Measurements from ENCODE around the gene CYP3A7.
"Not testable (repeated sequence)": the region's sequence is repeated elsewhere in the genome, so short reads cannot be mapped to it uniquely, and the experiment has no call there.

The CYP3A7 gene

DNA sequence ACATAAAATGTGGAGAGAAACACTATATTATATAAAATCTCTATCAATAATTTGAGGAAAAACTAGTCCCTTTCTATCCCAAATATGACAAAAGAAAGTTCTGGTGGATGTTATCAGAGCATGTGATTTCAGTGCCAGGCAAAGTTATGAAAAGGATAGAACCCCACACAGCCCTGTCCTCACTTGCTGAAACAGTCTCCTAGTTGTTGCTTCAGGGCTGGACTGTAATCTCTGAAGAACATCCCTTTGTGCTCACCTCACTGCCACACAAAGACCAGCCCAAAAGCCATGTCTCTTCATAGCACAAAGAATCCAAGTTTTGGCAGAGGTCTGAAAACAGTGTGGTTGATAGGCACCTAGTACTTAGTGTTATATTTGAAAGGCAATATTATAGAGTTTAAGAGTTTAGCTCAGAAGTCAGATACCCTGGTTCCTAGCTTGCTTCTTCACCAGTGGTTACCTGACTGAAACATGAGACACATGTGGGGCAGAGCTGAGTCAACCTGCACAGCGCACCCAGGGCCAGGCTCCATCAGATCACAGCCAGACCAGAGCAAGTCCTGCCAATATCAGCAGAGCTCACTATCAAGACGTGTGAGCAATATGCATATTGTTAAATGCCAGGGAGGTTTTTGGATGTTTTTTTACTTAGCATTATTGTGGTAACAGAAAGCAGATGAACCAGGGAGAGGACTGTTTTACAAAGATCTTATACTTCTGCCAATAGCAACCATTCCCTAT, 25.0 kb downstream of the CYP3A7 start:
- in situ Hi-C loops (cut with HindIII; ENCODE audit: low sequenced_read_pairs): no loop called here

DNA sequence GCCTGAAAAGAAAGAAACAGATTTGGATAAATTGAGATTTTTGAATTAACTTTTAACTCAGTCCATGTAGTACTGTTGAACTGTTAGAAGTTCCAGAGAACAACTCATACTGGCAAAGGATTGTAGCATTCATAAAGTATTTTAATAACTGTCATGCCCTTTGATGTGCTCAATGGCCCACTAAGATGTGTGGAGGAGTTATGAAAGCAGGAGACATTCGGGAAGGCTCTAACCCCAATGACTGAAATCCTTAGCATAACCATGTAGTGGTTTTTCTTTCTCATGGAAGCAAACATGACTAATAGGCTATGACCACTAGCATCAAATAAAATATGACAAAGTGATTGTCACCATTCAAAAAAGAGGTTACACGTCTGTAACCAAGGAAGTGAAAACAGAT, 25.7 kb downstream of the CYP3A7 start:
- in situ Hi-C loops (cut with HindIII; ENCODE audit: low sequenced_read_pairs): no loop called here

DNA sequence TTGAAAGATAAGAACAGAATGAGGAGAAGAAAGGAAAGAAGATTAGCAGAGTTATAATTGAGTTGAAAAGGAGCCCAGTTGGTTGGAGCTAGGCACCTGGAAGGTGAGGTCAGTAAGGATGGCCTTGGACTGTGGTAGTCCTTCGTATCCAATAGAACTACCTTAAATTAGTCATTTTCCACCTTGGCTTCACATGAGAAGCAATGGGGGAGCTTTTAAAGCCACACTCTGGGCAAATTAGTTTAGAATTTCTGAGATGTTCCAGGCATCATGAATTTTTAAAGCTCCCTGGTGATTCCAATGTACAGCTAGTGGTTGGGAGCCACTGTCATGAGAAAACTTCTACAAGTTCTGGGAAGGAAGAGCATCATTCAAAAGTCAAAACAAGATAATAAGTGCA, 27.9 kb downstream of the CYP3A7 start:
- in situ Hi-C loops (cut with HindIII; ENCODE audit: low sequenced_read_pairs): no loop called here

DNA sequence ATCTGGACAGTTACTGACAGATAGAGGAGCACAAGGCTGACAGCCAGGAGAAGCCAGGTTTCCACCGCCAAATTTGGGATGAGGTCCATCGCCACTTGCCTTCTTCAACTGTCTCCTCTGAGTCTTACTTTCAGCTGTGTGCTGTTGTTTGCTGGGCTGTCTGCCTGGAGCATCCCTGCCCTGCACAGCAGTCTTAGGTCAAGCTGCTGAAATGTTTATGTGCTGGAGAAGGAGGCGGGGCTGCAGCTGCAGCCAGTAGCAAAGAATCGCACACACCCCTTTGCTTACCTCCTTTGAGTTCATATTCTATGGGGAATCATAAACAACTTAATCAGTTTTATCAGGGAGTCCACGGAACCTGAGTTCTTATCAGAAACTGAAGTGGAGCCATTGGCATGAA, 35.0 kb downstream of the CYP3A7 start:
- in situ Hi-C loops (cut with HindIII; ENCODE audit: low sequenced_read_pairs): no loop called here

DNA sequence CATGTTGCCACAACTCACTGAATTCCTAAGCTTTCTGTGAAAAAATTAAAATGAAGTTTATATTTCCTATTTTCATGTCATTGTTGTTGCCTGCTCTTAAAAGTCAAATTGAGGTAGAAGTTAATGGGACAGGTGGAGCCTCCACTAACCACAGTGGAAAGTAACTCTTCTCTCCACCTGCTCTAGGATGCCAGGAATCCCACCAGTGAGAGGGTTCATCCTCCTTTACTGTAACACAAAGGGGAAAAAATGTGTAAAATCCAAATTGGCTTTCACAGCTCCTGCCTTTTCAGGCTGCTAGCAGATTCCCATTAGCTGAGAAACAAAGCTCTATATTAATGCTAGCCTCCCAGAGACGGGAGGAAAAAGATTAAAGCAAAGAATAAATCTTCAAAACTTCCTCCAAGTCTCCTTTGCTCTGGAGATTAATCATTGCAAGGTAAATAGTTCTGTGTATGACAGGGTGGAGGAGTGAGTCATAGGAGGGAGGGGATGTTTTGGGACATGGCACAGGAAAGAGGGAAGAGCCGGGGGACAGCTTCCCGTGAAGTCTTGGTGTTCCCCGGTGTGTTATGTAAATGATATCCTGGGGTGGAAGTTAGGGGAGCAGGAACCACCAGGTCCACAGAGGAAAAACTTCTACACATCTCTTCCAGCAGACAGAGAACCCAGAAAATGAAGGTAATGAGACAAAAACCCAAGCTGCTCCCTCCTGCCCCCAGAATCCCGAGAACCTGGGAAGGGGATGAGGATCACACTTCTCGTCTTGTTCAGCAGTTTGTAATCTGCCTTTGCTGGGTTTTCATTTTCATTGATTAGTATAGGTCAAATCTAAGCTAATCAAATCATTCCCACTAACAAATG, 35.9 kb downstream of the CYP3A7 start:
- in situ Hi-C loops (cut with HindIII; ENCODE audit: low sequenced_read_pairs): not testable (repeated sequence)

DNA sequence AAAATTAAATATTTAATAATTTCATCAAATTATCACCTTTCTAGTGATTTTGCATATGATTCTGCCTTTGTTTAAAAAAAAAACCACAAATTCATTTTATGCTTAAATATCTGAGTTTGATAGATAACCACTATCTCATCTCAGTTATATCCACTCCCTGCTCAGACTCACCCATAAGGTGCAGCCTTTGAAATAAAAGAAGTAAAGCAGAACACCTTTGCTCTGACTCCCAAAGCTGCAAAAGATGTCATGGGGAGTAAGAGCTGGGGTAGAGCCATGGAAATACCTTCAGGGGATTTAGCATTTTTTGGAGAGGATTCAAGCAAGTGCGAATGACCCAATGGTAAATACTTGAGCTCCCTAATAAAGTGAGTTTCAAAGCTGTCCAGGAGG, 40.1 kb downstream of the CYP3A7 start:
- in situ Hi-C loops (cut with HindIII; ENCODE audit: low sequenced_read_pairs): no loop called here

DNA sequence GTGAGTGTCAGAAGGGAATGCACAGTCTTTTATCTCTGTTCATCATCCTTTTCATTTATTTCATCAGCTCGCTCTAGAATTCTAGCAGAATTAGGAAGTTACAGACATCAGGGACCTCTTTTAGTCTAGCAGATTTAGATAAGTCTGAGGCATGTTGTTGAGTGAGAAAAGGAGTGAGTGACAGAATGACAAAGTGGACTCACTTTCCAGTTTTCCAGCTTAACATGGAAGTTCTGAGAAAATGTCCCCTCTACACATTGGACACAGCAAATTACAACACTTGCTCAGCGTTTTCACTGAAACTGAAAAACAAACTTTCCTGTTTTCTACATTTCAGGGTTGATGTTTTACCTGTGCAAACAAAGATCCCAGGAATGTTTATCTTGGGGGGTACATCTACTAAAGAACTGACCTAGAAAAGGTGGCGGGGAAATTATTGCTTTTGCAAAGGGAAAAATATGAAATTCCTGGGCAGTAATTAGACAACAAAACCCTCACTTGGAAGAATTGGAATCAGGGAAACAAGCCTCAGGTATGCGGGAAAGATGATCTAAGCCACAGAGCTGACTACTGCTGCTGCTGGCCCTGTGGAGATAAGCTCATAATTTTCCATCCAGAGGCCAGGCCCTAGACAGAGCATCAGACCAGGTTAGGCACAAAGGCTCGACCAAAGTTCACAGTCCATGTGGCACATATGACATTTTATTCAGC, 40.6 kb downstream of the CYP3A7 start:
- in situ Hi-C loops (cut with HindIII; ENCODE audit: low sequenced_read_pairs): no loop called here

DNA sequence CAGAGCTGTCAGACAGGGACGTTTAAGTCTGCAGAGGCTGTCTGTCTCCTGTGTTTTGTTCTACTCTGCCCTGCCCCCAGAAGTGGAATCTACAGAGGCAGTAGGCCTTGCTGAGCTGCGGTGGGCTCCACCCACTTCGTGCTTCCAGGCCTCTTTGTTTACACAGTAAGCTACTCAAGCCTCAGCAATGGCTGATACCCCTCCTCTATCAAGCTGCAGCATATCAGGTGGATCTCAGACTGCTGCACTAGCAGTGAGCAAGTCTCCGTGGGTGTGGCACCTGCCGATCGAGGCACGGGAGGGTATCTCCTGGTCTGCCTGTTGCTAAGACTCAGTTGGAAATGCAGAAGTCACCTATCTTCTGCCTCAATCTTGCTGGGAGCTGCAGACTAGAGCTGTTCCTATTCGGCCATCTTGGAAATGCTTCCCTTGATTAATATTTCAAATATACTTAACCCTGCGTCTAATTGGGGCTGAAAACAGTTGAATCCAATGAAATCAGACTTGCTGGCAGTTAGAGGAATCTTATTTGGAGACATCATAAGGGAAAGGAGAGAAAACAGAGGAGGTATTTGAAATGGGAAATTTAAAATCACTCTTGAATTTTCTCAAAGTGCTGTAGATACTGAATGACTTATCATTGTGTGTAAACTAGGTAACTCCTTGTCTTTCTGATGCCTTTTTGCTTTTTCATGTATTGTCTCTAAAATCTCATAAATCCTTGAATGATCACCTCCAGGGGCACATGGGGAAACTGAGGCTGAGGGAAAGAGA, 41.4 kb downstream of the CYP3A7 start:
- in situ Hi-C loops (cut with HindIII; ENCODE audit: low sequenced_read_pairs): no loop called here

DNA sequence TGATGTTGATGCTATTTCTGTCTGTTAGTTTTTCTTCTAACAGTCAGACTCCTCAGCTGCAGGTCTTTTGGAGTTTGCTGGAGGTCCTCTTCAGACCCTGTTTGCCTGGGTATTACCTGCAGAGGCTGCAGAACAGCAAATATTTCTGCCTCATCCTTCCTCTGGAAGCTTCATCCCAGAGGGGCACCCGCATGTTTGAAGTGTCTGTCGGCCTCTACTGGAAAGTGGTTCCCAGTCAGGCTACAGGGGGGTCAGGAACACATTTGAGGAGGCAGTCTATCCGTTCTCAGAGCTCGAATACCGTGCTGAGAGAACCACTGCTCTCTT, 41.9 kb downstream of the CYP3A7 start:
- in situ Hi-C loops (cut with HindIII; ENCODE audit: low sequenced_read_pairs): no loop called here

DNA sequence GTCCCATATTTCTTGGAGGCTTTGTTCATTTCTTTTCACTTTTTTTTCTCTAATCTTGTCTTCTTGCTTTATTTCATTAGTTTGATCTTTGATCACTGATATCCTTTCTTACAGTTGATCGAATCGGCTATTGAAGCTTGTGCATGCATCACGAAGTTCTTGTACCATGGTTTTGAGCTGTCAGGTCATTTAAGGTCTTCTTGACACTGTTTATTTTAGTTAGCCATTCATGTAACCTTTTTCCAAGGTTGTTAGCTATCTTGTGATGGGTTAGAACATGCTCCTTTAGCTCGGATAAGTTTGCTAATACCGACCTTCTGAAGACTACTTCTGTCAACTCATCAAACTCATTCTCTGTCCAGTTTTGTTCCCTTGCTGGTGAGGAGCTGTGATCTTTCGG, 42.4 kb downstream of the CYP3A7 start:
- in situ Hi-C loops (cut with HindIII; ENCODE audit: low sequenced_read_pairs): not testable (repeated sequence)

DNA sequence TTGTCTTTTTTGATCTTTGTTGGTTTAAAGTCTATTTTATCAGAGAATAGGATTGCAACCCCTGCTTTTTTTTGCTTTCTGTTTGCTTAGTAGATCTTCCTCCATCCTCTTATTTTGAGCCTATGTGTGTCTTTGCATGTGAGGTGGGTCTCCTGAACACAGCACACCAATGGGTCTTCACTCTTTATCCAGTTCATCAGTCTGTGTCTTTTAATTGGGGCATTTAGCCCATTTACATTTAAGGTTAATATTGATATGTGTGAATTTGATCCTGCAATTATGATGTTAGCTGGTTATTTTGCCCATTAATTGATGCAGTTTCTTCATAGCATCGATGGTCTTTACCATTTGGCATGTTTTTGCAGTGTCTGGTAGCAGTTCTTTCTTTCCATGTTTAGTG, 43.3 kb downstream of the CYP3A7 start:
- in situ Hi-C loops (cut with HindIII; ENCODE audit: low sequenced_read_pairs): not testable (repeated sequence)

DNA sequence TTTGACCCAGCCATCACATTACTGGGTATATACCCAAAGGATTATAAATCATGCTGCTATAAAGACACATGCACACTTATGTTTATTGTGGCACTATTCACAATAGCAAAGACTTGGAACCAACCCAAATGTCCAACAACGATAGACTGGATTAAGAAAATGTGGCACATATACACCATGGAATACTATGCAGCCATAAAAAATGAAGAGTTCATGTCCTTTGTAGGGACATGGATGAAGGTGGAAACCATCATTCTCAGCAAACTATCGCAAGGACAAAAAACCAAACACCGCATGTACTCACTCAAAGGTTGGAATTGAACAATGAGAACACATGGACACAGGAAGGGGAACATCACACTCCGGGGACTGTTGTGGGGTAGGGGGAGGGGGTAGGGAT, 44.1 kb downstream of the CYP3A7 start:
- in situ Hi-C loops (cut with HindIII; ENCODE audit: low sequenced_read_pairs): not testable (repeated sequence)

DNA sequence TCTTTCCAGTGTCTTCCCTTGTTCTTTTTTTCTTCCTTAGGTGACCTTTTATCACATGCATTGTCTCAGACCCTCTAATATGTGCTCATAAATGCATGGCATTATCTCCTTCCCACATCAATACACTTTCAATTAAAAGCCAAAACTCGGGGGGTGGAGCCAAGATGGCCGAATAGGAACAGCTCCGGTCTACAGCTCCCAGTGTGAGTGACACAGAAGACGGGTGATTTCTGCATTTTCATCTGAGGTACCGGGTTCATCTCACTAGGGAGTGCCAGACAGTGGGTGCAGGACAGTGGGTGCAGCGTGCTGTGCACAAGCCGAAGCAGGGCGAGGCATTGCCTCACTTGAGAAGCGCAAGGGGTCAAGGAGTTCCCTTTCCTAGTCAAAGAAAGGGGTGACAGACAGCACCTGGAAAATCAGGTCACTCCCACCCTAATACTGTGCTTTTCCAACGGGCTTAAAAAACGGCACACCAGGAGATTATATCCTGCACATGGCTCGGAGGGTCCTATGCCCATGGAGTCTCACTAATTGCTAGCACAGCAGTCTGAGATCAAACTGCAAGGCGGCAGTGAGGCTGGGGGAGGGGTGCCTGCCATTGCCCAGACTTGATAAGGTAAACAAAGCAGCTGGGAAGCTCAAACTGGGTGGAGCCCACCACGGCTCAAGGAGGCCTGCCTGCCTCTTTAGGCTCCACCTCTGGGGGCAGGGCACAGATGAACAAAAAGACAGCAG, 49.0 kb downstream of the CYP3A7 start:
- in situ Hi-C loops (cut with HindIII; ENCODE audit: low sequenced_read_pairs): not testable (repeated sequence)

DNA sequence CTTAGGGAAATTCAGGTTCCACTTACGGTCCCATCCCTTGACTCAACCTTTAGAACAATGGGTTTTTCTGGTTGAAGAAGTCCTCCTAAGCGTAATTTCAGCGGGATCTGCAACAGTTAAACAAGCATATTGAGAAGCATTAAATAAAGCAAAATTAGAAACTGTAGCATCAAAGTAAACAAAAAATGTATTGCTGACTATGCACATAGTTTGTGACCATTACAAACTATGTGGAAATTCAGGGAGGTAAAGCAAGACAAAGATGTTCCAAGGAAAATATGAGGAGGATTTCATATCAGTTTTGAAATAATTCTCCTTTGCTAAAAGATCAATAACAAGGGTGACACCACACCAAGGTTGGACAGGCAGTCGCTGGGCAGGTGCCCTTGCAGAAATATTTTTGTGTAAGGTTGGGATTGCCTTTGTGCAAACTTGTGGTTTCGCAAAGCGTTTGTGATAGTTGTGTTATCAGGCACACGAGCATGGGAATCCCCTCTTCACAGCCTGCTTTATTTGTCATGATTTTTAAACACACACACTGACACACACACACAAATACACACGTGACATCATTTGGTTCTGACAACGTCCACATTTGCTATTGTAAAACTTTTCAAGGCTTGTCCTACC, 49.8 kb downstream of the CYP3A7 start:
- in situ Hi-C loops (cut with HindIII; ENCODE audit: low sequenced_read_pairs): no loop called here

DNA sequence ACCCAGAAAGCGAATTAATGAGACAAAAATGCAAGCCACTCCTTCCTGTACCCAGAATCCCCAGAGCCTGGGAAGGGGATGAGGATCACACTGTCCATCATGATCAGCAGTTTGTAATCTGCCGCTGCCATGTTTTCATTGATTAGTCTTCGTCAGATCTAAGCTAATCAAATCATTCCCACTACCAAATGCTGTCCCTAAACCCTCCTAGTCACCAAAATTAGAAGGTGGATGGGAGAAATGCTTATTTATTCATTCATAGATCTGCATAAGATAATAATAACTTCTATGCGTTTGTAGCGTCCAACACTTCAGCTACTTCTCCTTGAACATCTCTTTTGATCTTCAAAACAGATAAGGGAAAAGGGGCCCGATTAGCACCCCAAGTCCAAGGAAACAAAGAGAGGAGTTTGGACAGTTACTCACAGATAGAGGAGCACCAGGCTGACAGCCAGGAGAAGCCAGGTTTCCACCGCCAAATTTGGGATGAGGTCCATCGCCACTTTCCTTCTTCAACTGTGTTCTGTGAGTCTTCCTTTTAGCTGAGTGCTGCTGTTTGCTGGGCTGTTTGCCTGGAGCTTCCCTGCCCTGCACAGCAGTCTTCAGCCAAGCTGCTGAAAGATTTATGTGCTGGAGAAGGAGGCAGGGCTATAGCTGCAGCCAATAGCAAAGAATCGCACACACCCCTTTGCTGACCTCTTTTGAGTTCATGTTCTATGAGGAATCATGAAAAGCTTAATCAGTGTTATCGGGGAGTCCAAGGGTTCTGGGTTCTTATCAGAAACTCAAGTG, 55.4 kb downstream of the CYP3A7 start, which contains the start of gene CYP3A5:
Gene CYP3A5, minus strand, starts transcription at position 597 of the 792 bp plus-strand sequence. Its CDS starts 100 bp downstream, at position 497.
- in situ Hi-C loops (cut with HindIII; ENCODE audit: low sequenced_read_pairs): no loop called here

DNA sequence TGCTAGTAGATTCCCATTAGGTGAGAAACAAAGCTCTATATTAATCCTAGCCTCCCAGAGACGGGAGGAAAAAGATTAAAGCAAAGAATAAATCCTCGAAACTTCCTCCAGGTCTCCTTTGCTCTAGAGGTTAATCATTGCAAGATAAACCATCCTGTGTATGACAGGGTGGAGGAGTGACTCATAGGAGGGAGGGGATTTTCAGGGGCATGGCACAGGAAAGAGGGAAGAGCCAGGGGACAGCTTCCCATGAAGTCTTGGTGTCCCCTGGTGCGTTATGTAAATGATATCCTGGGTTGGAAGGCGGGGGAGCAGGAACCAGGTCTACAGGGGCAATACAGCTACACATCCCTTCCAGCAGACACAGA, 56.0 kb downstream of the CYP3A7 start:
- in situ Hi-C loops (cut with HindIII; ENCODE audit: low sequenced_read_pairs): no loop called here

DNA sequence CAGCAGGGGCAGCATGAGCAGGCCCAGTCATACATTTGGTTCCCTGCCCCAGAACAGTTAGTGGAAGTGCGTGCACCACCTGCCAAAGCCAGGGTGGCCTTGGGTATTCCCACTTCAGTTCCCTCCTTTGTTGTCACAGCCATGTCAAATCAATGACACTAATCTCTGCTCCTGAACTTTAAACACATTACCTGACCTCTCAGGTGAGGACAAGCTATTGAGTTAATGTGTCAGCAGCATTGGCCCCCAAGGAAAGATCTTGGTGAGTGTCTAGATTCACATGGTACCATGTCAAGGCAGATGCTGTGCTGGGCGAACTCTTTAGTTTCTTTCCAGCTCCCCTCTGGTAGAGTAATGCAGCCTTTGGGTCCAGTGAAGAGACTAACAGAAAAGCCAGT, 57.3 kb downstream of the CYP3A7 start:
- in situ Hi-C loops (cut with HindIII; ENCODE audit: low sequenced_read_pairs): no loop called here

DNA sequence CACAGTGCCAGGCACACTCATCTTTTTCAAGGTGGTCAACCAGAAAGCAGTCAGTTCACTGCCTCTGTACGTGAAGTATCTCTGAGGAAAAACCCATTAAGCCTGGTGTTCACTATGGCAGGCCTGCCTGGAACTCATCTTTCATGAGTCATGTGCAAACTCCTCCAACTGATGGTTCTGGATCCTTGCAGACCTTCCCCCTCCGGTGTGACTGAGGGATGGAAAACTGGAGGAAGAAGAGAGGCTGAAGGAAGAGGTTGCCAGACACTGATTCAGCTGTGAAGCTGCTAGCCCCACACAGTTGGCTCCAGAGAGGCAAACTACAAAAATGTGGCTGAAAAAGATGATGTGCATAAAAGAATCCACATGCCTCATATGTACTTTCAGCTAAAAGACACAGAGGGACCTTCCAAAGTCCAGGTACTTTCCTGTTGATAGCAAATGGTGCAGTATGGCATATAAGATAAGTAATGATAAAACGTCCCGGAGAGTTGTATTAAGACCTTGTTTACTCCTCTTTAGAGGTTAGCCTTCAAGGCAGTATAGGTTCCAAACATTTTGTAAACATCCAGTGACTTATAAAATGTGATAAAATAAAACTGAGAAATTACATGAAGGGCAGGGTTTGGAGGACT, 57.9 kb downstream of the CYP3A7 start:
- in situ Hi-C loops (cut with HindIII; ENCODE audit: low sequenced_read_pairs): no loop called here

Measured in DLD1 (cell line).